HepG2 (cell line): ENCODE data around the gene NPFFR1.
"Not testable (repeated sequence)": the region's sequence is repeated elsewhere in the genome, so short reads cannot be mapped to it uniquely, and the experiment has no call there.

Experiments
- ZBTB39 ChIP-seq: sonication (generic); formaldehyde crosslinking; IDR thresholded peaks from 2 replicates; pipeline ENCODE4 v1.5.0; 2020; ENCODE audit warnings: missing genetic modification reagents
- ZNF766 ChIP-seq: sonication (generic); formaldehyde crosslinking; IDR thresholded peaks from 2 replicates; pipeline ENCODE4 v1.5.0; 2020; ENCODE audit warnings: missing genetic modification reagents, borderline replicate concordance
- TF ChIP-seq, protein P1 (sequence below): sonication (generic); formaldehyde crosslinking; IDR thresholded peaks from 2 replicates; pipeline ENCODE4 v1.5.0; 2020; ENCODE audit warnings: mild to moderate bottlenecking, missing genetic modification reagents, moderate library complexity

- TF ChIP-seq, protein P1, sequence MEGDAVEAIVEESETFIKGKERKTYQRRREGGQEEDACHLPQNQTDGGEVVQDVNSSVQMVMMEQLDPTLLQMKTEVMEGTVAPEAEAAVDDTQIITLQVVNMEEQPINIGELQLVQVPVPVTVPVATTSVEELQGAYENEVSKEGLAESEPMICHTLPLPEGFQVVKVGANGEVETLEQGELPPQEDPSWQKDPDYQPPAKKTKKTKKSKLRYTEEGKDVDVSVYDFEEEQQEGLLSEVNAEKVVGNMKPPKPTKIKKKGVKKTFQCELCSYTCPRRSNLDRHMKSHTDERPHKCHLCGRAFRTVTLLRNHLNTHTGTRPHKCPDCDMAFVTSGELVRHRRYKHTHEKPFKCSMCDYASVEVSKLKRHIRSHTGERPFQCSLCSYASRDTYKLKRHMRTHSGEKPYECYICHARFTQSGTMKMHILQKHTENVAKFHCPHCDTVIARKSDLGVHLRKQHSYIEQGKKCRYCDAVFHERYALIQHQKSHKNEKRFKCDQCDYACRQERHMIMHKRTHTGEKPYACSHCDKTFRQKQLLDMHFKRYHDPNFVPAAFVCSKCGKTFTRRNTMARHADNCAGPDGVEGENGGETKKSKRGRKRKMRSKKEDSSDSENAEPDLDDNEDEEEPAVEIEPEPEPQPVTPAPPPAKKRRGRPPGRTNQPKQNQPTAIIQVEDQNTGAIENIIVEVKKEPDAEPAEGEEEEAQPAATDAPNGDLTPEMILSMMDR (CRISPR knock-in tag): not testable (repeated sequence)
- TF ChIP-seq ZNF766, ZBTB39 (CRISPR knock-in tag): not testable (repeated sequence)
Observed at GRCh38 chr10:70239986-70240385, 43.8 kb downstream of the NPFFR1 start.
